Rectal smooth muscle tissue (tissue), 1 donor: ENCODE data around the gene LPAR6.
"Not testable (repeated sequence)": the region's sequence is repeated elsewhere in the genome, so short reads cannot be mapped to it uniquely, and the experiment has no call there.

Experiments used
- H3K27ac ChIP-seq: one replicate; pipeline ENCODE4 v1.7.0; 2013; ENCODE audit warnings: low read depth, low read length, inconsistent platforms
- H3K27me3 ChIP-seq: one replicate; pipeline ENCODE4 v1.7.0; 2013; ENCODE audit warnings: low read length; ENCODE audit not compliant: control insufficient read depth, insufficient read depth
- H3K36me3 ChIP-seq: one replicate; pipeline ENCODE4 v1.7.0; 2013; ENCODE audit warnings: low read length; ENCODE audit not compliant: control insufficient read depth, insufficient read depth
- H3K4me1 ChIP-seq: one replicate; pipeline ENCODE4 v1.7.0; 2013; ENCODE audit warnings: low read length; ENCODE audit not compliant: control insufficient read depth, insufficient read depth
- H3K4me3 ChIP-seq: one replicate; pipeline ENCODE4 v1.7.0; 2013; ENCODE audit warnings: low read length
- H3K9ac ChIP-seq: one replicate; pipeline ENCODE4 v1.7.0; 2013; ENCODE audit warnings: low read length

Gene LPAR6

DNA sequence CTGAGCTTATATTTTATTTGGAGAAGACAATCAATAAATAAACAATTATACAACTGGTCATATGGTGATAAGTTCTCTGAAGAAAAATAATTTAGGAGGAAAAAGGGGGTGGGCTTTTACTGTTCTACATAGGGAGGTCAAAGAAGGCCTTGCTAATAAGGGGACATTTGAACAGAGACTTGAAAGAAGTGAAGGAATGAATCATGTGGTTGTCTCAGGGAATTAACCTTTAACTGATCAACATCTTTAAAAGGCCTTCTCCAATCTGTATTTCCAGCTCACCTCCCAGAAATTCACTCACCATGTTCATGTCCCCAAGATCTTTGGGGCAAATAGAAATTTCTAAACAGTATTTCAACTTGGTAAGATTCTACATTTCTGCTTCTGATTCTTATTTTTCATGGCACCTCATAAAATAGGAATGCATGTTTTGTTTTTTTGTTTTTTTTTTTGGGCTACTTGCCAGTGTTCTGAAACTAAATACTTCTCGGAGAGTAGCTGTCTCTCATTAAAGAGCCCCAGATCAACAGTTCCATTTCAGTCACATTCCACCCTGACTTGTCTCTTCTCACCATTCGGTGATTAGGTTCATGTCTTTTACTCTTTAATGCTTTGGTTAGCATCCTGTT lies 19.2 kb upstream of the LPAR6 start:
- H3K4me1 ChIP-seq = peaks cover 4% of the 10 kb centered on the region

DNA sequence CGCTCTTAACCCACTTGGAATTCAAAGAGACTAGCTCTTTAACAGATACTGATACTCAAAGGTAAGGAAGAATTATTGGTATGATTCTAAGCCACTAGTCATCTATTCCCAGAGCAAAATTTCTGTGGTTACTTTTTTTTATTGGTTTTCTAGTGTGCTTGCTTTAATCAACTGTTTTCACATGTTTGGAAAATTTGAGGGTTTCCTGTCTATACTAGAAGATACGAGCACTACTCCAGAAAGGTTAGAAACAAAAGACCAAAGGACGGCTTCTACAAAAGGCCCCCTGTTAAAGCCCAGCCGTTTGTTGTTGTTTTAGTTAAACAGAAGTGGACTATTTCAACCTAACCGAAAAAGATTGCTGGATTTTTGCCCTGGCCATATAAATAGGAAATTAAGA lies 18.5 kb upstream of the LPAR6 start:
- Histone ChIP-seq H3K36me3 (no peaks in the 10 kb centered on the region), H3K27ac (no peak overlapping the region)

More for the DNA sequence above, 19.2 kb upstream of the LPAR6 start:
- no peaks in the 10 kb centered on the region for H3K36me3 ChIP-seq
- no peak overlapping the region for H3K9ac ChIP-seq
- no peak overlapping the region for H3K4me3 ChIP-seq
- no peak overlapping the region for H3K27ac ChIP-seq
- H3K27me3 ChIP-seq = no peaks in the 10 kb centered on the region

DNA sequence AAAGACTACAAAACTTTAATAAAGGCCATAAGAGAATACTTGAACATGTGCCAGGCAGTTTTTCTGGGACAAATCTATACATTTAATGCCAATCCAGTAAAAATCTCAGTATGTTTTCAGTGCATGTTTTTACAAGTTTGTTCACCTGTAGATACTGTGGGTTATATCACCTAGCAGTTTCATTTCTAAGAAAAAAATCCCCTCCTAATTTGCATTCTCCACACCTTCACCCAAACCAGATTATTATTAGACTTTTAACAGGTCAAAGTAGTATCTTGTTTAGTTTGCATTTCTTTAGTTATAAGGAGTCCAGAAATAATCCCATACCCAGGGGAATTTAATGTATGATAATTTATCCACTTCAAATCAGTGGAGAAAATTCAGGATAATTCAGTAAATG lies 17.0 kb upstream of the LPAR6 start:
- peaks cover 4% of the 10 kb centered on the region for H3K4me1 ChIP-seq
- no peaks in the 10 kb centered on the region for H3K27me3 ChIP-seq
- H3K27ac ChIP-seq = no peak overlapping the region
- H3K36me3 ChIP-seq = no peaks in the 10 kb centered on the region
- H3K9ac ChIP-seq = no peak overlapping the region
- no peak overlapping the region for H3K4me3 ChIP-seq

More for the DNA sequence above, 18.5 kb upstream of the LPAR6 start:
- Histone ChIP-seq H3K4me1 (peaks cover 4% of the 10 kb centered on the region), H3K4me3 (no peak overlapping the region), H3K27me3 (no peaks in the 10 kb centered on the region), H3K9ac (no peak overlapping the region)

DNA sequence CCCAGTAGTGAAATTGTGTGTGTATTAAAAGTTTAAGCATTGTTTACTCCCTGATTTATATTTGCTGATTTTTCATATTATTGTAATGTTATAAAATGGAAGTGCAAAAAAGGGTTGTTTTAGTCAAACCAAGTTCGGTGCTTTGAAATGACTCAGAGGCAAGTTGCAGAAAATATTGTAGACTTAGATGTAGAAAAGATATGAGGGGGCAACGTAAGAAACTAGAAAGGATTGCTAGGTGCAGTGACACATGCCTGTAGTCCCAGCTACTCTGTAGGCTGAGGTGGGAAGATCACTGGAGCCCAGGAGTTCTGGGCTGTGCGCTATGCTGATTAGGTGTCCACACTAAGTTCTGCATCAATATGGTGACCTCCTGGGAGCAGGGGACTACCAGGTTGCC lies 16.1 kb upstream of the LPAR6 start:
- no peak overlapping the region for H3K4me3 ChIP-seq
- H3K27ac ChIP-seq = no peak overlapping the region

DNA sequence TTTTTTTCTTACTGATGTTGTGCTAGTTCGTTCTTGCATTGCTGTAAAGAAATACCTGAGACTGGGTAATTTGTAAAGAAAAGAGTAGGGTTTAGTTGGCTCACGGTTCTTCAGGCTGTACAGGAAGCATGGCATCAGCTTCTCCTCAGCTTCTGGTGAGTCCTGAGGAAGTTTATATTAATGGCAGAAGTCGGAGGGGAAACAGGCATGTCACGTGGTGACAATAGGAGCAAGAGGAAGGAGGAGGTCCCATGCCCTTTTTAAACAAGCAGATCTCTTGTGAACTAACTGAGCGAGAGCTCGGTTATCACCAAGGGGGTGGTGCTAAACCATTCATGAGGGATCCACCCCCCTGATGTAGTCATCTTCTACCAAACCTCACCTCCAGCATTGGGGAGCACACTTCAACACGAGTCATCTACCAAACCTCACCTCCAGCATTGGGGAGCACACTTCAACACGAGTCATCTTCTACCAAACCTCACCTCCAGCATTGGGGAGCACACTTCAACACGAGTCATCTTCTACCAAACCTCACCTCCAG lies 13.9 kb upstream of the LPAR6 start:
- H3K4me3 ChIP-seq, H3K4me1 ChIP-seq, H3K36me3 ChIP-seq, H3K27ac ChIP-seq, H3K9ac ChIP-seq, H3K27me3 ChIP-seq: not testable (repeated sequence)

More for the DNA sequence above, 16.1 kb upstream of the LPAR6 start:
- H3K4me1 ChIP-seq = peaks cover 4% of the 10 kb centered on the region
- H3K27me3 ChIP-seq = no peaks in the 10 kb centered on the region
- H3K9ac ChIP-seq = no peak overlapping the region
- H3K36me3 ChIP-seq = no peaks in the 10 kb centered on the region

DNA sequence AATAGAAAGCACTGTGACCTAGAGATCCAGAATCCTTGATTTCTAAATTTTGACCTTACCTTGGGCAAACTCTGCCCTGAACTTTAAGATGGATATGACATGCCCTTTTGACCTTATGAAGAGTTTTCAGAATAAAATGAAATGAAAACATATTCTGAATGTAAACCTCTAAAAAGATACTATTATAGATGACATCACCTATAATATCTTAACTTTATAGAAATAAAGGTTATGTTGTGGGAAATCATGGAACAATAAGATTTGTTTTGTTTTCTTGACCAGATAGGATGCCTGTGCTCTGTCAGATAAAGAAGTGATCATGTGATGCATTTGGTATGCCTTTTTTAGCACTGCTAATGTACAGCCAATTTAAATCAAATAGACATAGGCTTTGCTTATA lies 13.1 kb upstream of the LPAR6 start:
- Histone ChIP-seq H3K36me3 (no peaks in the 10 kb centered on the region), H3K4me1 (no peaks in the 10 kb centered on the region), H3K27ac (no peak overlapping the region), H3K27me3 (no peaks in the 10 kb centered on the region), H3K9ac (no peak overlapping the region), H3K4me3 (no peak overlapping the region)

DNA sequence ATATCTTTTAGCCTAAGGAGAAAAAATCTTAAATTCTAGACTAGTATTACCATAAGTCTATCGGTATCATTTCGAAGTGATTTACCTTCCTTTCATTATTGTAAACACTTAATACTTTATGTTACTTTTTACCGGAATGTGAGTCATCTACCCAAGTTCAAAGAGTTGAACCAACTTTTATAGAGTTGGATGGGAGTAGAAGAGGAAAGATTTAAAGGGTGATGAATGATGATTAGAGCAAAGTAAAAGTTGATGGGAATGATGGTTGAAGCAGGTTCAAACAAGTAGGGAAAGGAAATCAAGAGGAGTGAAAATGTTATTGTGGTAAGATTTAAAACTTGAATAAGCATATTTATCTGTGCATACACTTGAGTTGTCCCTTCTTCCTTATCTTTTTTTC lies 11.3 kb upstream of the LPAR6 start:
- no peak overlapping the region for H3K9ac ChIP-seq
- H3K27ac ChIP-seq = no peak overlapping the region
- H3K4me3 ChIP-seq = no peak overlapping the region
- H3K36me3 ChIP-seq = no peaks in the 10 kb centered on the region
- H3K27me3 ChIP-seq = no peaks in the 10 kb centered on the region
- H3K4me1 ChIP-seq = no peaks in the 10 kb centered on the region

DNA sequence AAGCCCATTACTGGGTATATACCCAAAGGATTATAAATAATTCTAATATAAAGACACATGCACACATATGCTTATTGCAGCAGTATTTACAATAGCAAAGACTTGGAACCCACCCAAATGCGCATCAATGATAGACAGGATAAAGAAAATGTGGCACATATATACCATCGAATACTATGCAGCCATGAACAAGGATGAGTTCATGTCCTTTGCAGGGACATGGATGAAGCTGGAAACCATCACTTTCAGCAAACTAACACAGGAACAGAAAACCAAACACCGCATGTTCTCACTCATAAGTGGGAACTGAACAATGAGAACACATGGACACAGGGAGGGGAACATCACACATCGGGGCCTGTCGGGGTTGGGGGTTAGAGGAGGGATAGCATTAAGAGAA lies 9.1 kb upstream of the LPAR6 start:
- not testable (repeated sequence) for H3K4me3 ChIP-seq, H3K36me3 ChIP-seq

DNA sequence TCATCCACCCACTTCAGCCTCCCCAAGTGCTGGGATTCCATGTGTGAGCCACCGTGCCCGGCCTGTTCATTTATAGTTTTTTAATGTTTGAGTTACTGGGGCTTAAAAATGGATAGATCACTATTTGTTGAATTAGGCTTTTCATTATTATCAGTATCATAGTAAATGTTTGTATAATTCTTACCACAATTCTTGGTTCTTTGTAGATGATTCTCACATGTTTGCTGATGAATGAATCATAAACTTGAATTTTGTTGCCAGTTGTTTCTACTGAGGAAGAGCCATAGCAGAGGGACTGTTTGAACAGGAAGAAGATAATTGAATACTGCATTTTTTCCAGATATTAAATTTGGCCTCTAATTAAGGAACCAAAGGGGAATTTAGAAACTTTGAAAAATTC lies 2.6 kb upstream of the LPAR6 start:
- H3K4me3 ChIP-seq = no peak overlapping the region
- H3K36me3 ChIP-seq = no peaks in the 10 kb centered on the region
- no peak overlapping the region for H3K27ac ChIP-seq
- no peaks in the 10 kb centered on the region for H3K27me3 ChIP-seq
- no peak overlapping the region for H3K9ac ChIP-seq
- H3K4me1 ChIP-seq = no peaks in the 10 kb centered on the region

More for the DNA sequence above, 9.1 kb upstream of the LPAR6 start:
- H3K27ac ChIP-seq, H3K27me3 ChIP-seq, H3K4me1 ChIP-seq, H3K9ac ChIP-seq: not testable (repeated sequence)

DNA sequence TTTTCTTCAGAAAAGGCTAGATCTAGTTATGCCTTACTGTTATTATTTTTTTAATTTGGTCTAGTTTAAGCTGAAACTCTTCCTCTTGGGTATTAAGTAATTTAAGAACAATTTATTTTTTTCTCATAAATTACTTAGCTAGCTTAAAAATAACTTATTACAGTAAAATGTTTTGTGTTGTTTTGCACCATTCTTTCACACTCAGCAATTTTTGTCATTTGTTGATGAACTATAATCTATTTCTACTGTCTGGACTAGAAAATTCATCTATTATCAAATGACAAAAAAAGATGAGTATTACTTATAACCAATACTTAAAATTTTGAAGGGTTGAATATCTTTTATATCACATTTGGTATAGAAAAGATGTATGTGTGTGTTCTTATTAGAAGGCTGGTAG lies 1.6 kb upstream of the LPAR6 start:
- no peaks in the 10 kb centered on the region for H3K36me3 ChIP-seq
- H3K27ac ChIP-seq = no peak overlapping the region

DNA sequence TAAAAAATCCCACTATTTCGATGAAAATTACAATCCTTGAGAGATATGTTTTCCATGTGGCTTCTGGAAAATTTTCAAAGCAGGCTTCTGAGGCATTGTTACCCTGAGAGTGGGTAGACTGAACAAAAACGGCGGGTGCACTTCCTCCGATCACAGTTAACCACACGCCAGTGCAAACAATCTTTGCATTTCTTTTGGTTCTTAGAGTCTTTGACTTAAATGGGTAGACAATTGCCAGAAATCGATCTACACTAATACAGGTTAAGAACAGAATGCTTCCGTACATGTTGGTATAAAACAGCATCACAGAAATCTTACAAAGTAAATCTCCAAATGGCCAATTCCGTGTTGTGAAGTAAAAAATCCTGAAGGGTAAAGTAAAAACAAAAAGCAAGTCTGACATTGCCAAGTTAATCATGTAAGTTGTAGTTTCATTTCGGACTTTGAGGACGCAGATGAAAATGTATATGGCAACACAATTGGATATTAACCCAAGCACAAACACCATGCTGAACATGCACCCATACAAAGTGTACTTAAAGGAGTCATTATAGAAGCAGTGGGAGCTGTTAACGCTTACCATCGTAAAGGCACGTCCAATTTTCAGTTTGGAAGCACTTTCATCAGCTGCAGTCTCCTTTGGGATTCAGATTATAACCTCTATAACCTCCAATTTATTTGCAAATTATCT lies 927 bp downstream of the LPAR6 start:
- no peaks in the 10 kb centered on the region for H3K4me1 ChIP-seq
- H3K27me3 ChIP-seq = no peaks in the 10 kb centered on the region
- no peaks in the 10 kb centered on the region for H3K36me3 ChIP-seq
- H3K9ac ChIP-seq = peak overlapping the region; percentile 56
- H3K27ac ChIP-seq = peak overlapping the region; percentile 46
- H3K4me3 ChIP-seq = peak overlapping the region; percentile 84

More for the DNA sequence above, 1.6 kb upstream of the LPAR6 start:
- Histone ChIP-seq H3K9ac (no peak overlapping the region), H3K4me3 (no peak overlapping the region), H3K27me3 (no peaks in the 10 kb centered on the region), H3K4me1 (no peaks in the 10 kb centered on the region)

DNA sequence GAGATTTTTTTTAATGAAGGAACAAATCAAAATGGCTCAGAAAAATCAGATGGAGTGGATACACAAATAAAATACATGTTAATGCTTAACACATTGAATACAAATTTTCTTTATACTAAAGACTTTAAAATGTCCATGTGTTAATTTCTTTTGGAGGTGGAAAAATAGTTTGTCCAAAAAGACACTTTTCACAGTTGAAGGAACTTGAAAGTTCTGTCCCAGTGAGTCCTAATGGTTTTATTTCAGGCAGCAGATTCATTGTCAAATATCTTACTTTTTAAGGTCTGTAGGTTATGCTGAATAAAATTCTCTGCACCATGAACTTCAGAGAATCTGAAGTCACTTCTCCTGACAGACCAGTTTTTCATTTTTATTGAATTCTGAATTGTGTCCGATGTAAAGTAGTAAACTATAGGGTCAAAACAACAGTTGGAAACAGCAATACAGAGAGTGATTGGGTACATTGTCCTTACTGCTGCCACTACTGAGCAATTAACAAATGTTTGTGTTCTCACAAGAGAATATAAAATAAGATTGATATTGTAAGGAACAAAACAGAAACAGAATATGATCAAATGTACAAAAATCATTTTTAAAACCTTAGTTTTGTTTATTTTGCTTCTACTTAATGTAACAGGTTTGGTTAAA lies 1.6 kb downstream of the LPAR6 start:
- H3K27ac ChIP-seq = peak overlapping the region; percentile 46
- no peaks in the 10 kb centered on the region for H3K4me1 ChIP-seq

More for the DNA sequence above, 1.6 kb downstream of the LPAR6 start:
- peak overlapping the region; percentile 84 for H3K4me3 ChIP-seq
- no peaks in the 10 kb centered on the region for H3K36me3 ChIP-seq
- H3K9ac ChIP-seq = no peak overlapping the region
- H3K27me3 ChIP-seq = no peaks in the 10 kb centered on the region
